GM19193 (cell line): ENCODE measurements around the gene RAPGEF5.

Experiments used
- POLR2A ChIP-seq: IDR thresholded peaks from 4 replicates; pipeline ENCODE4 v1.6.1; 2011; ENCODE audit not compliant: insufficient read depth, insufficient read length; ENCODE audit errors: extremely low read depth

The RAPGEF5 gene

GRCh38 chr7:22339725-22340390, 17.1 kb downstream of the RAPGEF5 start:
- no peak for TF ChIP-seq POLR2A

DNA sequence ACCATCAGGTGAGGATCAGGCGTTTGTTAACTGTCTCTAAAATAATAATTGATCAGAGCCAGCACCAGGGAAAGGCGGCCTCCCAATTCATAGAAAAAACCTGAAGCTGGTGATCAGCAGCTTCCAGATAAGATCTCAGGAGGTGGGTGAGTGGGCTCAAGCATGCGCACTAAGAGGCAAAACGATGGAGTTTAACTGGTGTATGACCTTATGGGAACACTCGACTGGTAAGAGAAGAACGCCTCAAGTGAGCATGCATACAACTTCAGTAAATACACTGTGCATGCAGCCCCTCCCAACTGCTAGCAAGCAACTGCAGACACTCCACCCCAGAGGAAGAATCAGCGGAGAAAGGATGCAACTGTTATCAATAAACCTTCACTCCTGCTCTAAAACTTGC, 18.1 kb downstream of the RAPGEF5 start:
- no peak for TF ChIP-seq POLR2A

- no peak for TF ChIP-seq POLR2A
Observed at GRCh38 chr7:22338411-22338810, 18.5 kb downstream of the RAPGEF5 start.

DNA sequence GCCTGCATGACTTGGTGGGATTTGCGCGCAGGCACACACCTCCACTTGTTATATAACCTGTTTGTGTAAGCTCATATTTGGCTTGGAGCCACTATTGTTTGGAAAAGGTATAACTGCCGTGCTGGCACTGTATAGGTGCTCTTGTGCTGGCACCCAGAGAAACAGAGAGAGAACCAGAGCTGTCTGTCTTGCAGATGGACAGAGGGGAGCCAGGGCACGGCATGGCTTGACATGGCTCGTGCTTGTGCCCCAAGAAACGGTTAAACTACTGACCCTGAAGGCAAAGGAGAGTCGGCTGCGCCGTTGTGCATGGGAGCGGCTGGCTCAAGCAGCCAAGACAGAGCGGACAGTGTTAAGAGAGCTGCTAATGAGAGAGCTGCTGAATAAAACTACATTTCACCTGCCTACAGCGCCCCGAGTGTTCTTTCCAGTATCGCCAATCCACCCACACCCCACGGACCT, 23.2 kb downstream of the RAPGEF5 start:
- TF ChIP-seq POLR2A = no peak

DNA sequence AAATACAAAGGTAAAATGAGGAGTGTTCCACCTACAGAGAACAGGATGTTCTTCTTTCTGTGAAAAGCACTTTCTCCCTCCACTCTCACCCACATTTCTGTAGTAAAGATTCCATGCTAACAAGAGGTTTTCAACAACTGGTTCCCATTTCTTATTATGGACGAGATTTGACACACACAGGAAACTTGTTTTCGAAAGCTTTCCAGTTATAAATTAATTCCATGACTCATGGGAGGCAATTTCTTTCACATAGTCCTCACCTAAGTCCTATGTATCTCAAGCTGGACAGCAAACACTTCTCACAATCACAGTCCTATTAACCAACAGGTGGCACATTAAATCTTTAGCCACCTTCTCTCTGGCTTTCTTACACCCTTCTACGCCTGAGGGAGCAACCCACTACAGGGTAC, 24.5 kb downstream of the RAPGEF5 start:
- no peak for TF ChIP-seq POLR2A

GRCh38 chr7:22331704-22332103, 25.2 kb downstream of the RAPGEF5 start:
- TF ChIP-seq POLR2A = no peak

DNA sequence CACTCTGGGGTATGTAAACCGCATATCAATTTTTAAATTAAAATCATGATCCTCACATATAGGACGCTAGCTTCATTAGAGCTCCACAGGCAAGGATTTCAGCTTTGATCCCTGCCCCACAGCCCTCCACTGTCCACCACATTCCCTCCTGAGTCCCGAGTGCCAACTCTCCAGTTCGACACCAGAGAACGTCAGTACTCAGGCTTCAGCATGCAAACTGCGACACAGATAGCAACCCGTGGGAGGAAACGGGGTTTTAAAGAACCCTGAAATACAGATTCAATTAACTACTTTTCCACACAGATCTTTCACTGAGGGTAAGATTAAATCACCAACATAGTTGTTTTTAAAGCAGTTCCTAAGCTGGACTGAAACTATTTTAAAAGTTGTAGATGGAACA, 26.1 kb downstream of the RAPGEF5 start:
- TF ChIP-seq POLR2A = no peak

DNA sequence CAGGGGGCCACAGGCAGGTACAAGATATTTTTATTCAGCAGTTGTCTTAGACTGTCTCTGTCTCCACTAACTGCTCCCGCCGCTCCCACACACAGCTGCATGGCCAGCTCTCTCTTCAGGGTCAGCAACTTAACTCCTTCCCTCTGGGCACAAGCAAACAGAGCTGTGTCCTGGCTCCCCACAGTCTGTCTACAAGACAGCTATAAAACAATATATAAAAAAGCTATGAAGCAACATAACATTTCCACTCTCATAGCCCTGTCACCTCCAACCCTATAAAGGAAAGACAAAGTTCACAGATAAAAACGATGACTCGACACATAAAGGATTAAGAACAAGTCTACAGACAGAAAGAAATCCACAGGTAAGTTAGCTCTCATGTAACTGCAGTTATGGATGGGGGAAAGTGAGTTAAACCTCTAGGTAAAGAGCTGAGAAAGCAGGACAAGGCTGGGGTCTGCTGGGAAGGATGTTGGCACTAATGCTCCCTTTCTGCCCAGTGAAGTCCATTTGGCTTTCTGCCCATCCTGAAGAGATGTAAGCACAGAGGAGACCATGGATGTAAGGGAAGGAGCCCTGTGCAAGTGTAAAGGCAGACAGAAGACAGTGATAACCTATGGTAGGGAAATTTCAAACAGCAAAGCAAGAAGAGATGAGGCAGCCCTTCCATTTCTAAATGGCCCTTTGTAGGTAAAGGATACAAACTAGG, 27.0 kb downstream of the RAPGEF5 start:
- no peak for TF ChIP-seq POLR2A

DNA sequence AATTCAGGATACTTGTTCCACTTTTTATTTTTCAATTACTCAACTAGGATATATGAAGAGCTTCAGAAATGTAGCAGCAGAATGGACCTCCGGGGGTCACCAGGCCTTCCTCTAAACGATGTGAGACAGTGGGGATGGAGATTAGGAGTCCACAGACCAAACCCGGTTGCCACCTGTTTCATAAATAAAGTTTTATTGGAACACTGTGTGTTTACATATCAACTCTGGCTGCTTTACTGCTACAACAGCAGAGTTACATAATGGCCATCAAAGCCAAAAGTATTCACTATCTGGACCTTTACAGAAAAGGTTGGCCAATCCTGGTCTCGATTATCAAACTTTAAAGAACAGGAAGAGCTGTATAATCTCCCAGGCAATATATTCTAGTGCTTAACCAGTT, 30.8 kb downstream of the RAPGEF5 start:
- no peak for TF ChIP-seq POLR2A

- no peak for TF ChIP-seq POLR2A
Observed at GRCh38 chr7:22325671-22326070, 31.3 kb downstream of the RAPGEF5 start.

DNA sequence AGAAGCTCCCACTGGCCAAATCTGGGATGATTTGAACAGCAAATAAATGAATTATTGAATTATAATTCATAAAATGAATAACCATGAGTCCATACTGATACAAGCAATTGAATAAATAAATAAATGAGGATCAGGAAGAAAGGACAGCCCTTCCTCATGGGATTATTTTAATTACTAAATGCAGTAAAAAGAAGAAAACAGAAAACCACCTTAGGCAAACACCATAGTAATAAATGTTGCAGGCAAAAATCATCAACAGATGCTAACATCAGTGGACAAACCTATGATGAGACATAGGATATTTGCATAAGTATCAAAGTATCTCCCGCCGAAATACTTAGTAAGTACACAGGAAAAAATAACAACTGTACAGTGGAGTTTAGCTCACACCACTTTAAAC, 33.2 kb downstream of the RAPGEF5 start:
- TF ChIP-seq POLR2A = no peak

GRCh38 chr7:22320416-22320815, 36.5 kb downstream of the RAPGEF5 start:
- no peak for TF ChIP-seq POLR2A

- no peak for TF ChIP-seq POLR2A
Observed at GRCh38 chr7:22319424-22320403, 37.2 kb downstream of the RAPGEF5 start.

DNA sequence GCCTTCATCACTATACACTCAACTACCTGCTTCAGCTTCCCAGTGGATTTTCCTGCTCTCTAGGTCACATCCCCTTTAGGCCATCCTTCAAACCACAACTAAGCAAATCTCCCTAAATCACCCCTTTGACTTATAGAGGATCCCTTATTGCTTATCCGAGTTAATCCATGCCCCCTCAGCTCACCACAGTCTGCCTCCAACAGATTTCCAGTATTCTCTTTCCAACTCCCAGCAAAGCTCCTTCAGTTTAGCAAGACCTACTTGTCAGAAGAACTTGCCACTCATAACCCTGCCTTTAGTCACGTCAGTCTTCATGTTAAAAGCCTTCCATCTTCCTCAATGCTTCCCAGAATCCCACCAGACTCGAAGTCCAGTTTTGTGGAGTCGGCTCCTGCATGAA, 38.6 kb downstream of the RAPGEF5 start:
- TF ChIP-seq POLR2A = no peak

DNA sequence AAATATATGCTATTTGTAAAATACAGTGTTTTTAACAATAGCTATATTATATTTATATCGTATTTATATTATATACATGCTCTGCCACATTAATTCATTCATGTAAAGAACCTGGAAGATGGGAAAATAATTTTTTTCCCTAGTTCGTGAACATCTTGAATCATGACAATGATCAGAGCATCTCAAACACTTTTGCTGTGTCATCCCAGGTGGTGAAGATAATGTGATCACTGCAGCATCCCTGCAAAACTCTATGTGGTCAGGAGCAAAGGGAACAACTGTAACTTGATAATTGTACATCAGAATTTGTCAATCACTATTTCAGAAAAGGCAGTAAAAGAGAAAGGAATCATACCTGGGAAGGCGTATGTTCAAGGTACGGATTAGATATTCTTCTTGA, 39.3 kb downstream of the RAPGEF5 start:
- TF ChIP-seq POLR2A = no peak

GRCh38 chr7:22316914-22317313, 40.0 kb downstream of the RAPGEF5 start:
- TF ChIP-seq POLR2A = no peak

GRCh38 chr7:22307816-22308215, 49.1 kb downstream of the RAPGEF5 start:
- no peak for TF ChIP-seq POLR2A
